ENCODE measurements around the gene ITGB1BP1. TPM values are rescaled to one million over a fixed set of nuclear protein-coding genes. Genes with fewer than 3 reads are reported as not detected.

ITGB1BP1 gene
- total RNA-seq, 2 experiments from 2014 or later, result 24.4 to 25.0 TPM

DNA sequence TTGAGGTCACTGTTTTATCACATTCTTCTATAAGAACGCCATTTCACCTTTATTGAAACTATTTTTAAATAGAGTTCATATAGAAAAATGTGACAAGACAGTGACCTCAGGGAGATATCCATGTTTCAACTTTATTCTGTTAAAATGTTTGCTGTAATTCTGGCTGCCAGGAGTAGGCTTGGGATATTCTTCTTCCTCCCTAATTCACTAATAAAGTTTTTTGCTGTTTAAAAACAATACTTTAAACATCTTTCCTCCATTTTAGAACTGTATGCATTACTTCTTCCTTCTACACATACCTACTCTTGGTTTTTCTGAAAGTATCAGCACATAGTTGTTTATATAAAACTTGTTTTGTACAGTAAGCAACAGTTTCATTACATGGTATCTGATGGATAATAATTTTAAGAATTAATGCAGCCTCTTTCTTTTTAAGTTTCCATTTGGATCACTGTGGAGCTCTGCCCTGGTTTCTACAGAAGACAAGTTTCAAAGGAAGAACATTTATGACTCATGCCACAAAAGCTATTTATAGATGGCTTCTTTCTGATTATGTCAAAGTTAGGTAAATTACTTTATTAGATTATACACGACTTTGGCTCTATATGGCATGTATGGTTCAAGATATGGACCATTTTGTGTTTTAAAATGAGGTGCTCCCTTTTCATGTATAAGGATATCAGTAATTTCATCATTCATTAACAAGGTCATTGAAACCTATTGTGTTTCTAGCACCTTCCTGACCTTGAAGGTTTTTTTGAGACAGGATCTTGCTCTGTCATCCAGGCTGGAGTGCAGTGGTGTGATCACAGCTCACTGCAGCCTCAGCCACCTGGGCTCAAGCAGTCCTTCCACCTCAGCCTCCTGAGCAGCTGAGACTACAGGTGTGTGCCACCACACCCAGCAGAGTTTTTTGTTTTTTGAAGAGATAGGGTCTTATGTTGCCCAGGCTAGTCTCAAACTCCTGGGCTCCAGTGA is 7.3 kb upstream of the ITGB1BP1 start:
- intact Hi-C loops (cut with DNase I, micrococcal nuclease), result no loop called here
- Mint-ChIP-seq H3K36me3 (ENCODE audit: low read depth) (peaks cover 63% of the 10 kb centered on the region), H3K9me3 (no peaks in the 10 kb centered on the region), H3K27me3 (no peaks in the 10 kb centered on the region), H3K4me3 (no peak overlapping the region), H3K4me1 (ENCODE audit: low read depth) (no peaks in the 10 kb centered on the region), H3K27ac (no peak overlapping the region)
- ChIA-PET CTCF (no interaction called here), POLR2A (interaction anchor here (1.0 kb wide), 1 partner anchor 43 kb away, joined by 3 read pairs; the partner anchor contains the start of gene IAH1)
- TF ChIP-seq, protein P1, sequence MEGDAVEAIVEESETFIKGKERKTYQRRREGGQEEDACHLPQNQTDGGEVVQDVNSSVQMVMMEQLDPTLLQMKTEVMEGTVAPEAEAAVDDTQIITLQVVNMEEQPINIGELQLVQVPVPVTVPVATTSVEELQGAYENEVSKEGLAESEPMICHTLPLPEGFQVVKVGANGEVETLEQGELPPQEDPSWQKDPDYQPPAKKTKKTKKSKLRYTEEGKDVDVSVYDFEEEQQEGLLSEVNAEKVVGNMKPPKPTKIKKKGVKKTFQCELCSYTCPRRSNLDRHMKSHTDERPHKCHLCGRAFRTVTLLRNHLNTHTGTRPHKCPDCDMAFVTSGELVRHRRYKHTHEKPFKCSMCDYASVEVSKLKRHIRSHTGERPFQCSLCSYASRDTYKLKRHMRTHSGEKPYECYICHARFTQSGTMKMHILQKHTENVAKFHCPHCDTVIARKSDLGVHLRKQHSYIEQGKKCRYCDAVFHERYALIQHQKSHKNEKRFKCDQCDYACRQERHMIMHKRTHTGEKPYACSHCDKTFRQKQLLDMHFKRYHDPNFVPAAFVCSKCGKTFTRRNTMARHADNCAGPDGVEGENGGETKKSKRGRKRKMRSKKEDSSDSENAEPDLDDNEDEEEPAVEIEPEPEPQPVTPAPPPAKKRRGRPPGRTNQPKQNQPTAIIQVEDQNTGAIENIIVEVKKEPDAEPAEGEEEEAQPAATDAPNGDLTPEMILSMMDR (IDR thresholded peaks at IDR 0.05), result no peak
- ATAC-seq (ENCODE audit: poor library complexity), result no peak
- no peak for DNase-seq
- no peaks in the 10 kb centered on the region for H3K27me3 ChIP-seq (ENCODE audit: control insufficient read depth in 1 of 2, insufficient read depth in 2 of 2, low read length in 2 of 2)
- peaks cover 54% of the 10 kb centered on the region for H3K36me3 ChIP-seq (ENCODE audit: insufficient read depth, low read length)
- no peaks in the 10 kb centered on the region for H3K9me3 ChIP-seq (ENCODE audit: control insufficient read depth in 1 of 2, insufficient read depth in 1 of 2, low read length in 2 of 2)
- H3K27ac ChIP-seq (ENCODE audit: low read depth in 1 of 2, low read length in 2 of 2), result no peak overlapping the region
- H3K4me3 ChIP-seq (ENCODE audit: low read length), result no peak overlapping the region
- H3K4me1 ChIP-seq (ENCODE audit: insufficient read depth, low read length), result no peaks in the 10 kb centered on the region

DNA sequence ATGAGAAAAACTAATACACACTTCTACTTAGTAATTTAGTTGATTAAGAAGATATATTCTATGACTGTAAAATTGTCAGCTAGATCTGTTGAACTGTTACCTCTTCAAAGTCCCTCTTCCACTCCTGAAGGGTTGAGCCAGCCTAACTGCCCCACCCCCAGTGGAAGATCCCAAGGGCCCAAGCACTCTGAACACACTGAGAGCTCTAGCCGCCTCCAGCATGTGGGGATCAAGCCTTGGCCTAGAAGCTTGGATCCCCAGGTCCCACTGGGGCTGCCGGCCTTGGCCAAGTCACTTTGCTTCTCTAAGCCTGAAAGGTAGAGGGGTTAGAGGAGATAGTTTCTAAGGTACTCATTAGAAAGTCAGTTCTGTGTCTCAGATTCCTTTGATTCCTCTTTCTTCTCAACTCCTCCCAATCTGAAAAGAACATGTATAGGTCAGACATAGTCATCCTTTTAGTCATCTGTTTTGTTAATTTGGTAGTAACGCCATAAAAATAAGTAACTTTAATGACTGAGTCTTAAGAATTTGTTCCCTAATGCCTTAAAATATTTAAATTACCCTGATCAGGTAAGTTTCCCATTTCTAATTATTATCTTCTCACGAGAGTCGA is 5.7 kb upstream of the ITGB1BP1 start:
- ATAC-seq (ENCODE audit: poor library complexity), result no peak
- Histone ChIP-seq H3K4me1 (ENCODE audit: insufficient read depth, low read length) (peaks cover 10% of the 10 kb centered on the region), H3K27ac (ENCODE audit: low read depth in 1 of 2, low read length in 2 of 2) (no peak overlapping the region), H3K27me3 (ENCODE audit: control insufficient read depth in 1 of 2, insufficient read depth in 2 of 2, low read length in 2 of 2) (no peaks in the 10 kb centered on the region), H3K9me3 (ENCODE audit: control insufficient read depth in 1 of 2, insufficient read depth in 1 of 2, low read length in 2 of 2) (no peaks in the 10 kb centered on the region), H3K4me3 (ENCODE audit: low read length) (no peak overlapping the region), H3K36me3 (ENCODE audit: insufficient read depth, low read length) (peaks cover 48% of the 10 kb centered on the region)
- POLR2A ChIA-PET, result no interaction called here
- TF ChIP-seq, protein P1 (IDR thresholded peaks at IDR 0.05), result no peak
- no peak for DNase-seq
- Mint-ChIP-seq H3K36me3 (ENCODE audit: low read depth) (peaks cover 55% of the 10 kb centered on the region), H3K9me3 (no peaks in the 10 kb centered on the region), H3K4me1 (ENCODE audit: low read depth) (no peaks in the 10 kb centered on the region), H3K4me3 (no peak overlapping the region), H3K27ac (no peak overlapping the region), H3K27me3 (no peaks in the 10 kb centered on the region)
- intact Hi-C loops (cut with DNase I, micrococcal nuclease), result loop anchor here in 1 of 2 experiments (10.0 kb wide), 2 partner anchors 616 to 1386 kb away; partner anchors contain the start of genes KLF11 and PDIA6
- CTCF ChIA-PET, result no interaction called here

DNA sequence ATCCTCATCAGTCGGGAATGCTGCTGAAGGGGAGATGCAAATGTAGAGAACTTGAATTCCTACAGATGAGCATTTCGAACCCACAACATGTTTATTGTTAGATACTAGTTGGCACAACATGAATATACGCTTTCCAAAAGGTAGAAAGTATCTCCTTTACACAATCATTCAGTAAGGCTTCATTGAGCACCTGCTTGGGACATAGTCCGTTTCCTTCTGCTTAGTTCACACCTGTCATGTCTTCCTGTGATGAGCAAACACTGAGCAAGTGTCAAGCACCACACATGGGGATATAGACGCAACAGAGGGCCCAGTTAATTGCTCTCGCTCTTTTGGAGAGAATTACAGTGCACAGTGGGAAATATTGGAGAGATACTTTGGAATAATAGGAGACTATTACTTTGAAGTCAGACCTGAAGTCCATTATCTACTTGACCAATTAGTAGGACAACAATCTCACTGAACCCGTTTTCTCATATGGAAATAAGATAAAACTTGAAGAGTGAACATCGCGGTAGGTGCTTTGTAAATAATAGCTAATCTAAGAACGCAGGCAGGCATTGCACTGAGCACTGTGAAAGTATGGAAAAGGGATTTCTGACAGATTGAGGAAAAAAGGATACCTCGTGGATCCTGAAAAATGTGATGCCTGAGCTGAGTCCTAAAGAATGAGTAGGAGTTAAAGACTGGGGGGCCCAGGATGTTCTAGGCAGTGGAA is 1.3 kb upstream of the ITGB1BP1 start:
- Mint-ChIP-seq H3K4me3 (no peak overlapping the region), H3K4me1 (ENCODE audit: low read depth) (peaks cover 26% of the 10 kb centered on the region), H3K9me3 (no peaks in the 10 kb centered on the region), H3K27ac (no peak overlapping the region), H3K36me3 (ENCODE audit: low read depth) (peaks cover 31% of the 10 kb centered on the region), H3K27me3 (no peaks in the 10 kb centered on the region)
- peak overlapping the region; percentile 73 to 84 for H3K27ac ChIP-seq (ENCODE audit: low read depth in 1 of 2, low read length in 2 of 2)
- H3K9me3 ChIP-seq (ENCODE audit: control insufficient read depth in 1 of 2, insufficient read depth in 1 of 2, low read length in 2 of 2), result no peaks in the 10 kb centered on the region
- TF ChIP-seq, protein P1 (IDR thresholded peaks at IDR 0.05), result no peak
- DNase-seq (no peak), ATAC-seq (ENCODE audit: poor library complexity) (no peak)
- H3K36me3 ChIP-seq (ENCODE audit: insufficient read depth, low read length), result peaks cover 14% of the 10 kb centered on the region
- no peaks in the 10 kb centered on the region for H3K27me3 ChIP-seq (ENCODE audit: control insufficient read depth in 1 of 2, insufficient read depth in 2 of 2, low read length in 2 of 2)
- peak overlapping the region; percentile 99 for H3K4me3 ChIP-seq (ENCODE audit: low read length)
- POLR2A ChIA-PET, result interaction anchor here (0.7 to 3.8 kb wide), 4 partner anchors 49 to 1358 kb away, joined by 3 to 50 read pairs (median 9); partner anchors contain the start of genes ADAM17, IAH1 and ODC1
- intact Hi-C loops (cut with DNase I, micrococcal nuclease), result loop anchor here (2.0 to 10.0 kb wide), 7 partner anchors 48 to 1390 kb away; partner anchors contain the start of genes KIDINS220 (in 2 of the 2), IAH1 (in 1 of the 2), KLF11 (in 1 of the 2) and MBOAT2 (in 1 of the 2)
- H3K4me1 ChIP-seq (ENCODE audit: insufficient read depth, low read length), result peaks cover 39% of the 10 kb centered on the region
- CTCF ChIA-PET, result no interaction called here
